Measurements from ENCODE around the gene ANKRD10.

ANKRD10 gene

GRCh38 chr13:110828705-110829104, 86.2 kb downstream of the ANKRD10 start:
- no peak for DNase-seq

All from fibroblast of skin of right biceps (primary cell).